ENCODE data around the gene ESPN. TPM values are rescaled to one million over a fixed set of nuclear protein-coding genes. Genes with fewer than 3 reads are reported as not detected.
"Not testable (repeated sequence)": the region's sequence is repeated elsewhere in the genome, so short reads cannot be mapped to it uniquely, and the experiment has no call there.

The ESPN gene
- total and polyA plus RNA-seq, 2 of the 8 experiments (the other 6 are each of a cell fraction or from before 2014, with no cell fraction given) = 5.2 to 16.3 TPM

GRCh38 chr1:6437012-6437700, 12.6 kb downstream of the ESPN start:
- not testable (repeated sequence) for H3K23me2 ChIP-seq (ENCODE audit: low read depth, low read length); DNase-seq (ENCODE audit: low read depth in 1 of 2, low spot score in 2 of 2); H3K9ac ChIP-seq (replicated peaks in 1 of 4; ENCODE audit: extremely low read depth in 1 of 4, low read depth in 3 of 4, low read length in 3 of 4); H2AFZ ChIP-seq (ENCODE audit: low read length); H4K8ac ChIP-seq (ENCODE audit: extremely low read depth, insufficient read depth, low read length); H3K27ac ChIP-seq (ENCODE audit: low read depth, low read length); H3K4me2 ChIP-seq (ENCODE audit: insufficient read depth in 1 of 2, low read depth in 2 of 2, low read length in 2 of 2); H3K4ac ChIP-seq (replicated peaks; ENCODE audit: insufficient read length, low read depth, low read length); H3K36me3 ChIP-seq (ENCODE audit: control insufficient read depth in 2 of 4, insufficient read depth in 4 of 4, low read length in 3 of 4); H3K79me1 ChIP-seq (ENCODE audit: low read depth, low read length); H3K14ac ChIP-seq (ENCODE audit: insufficient read length); H2BK5ac ChIP-seq (ENCODE audit: low read depth, low read length); H2BK120ac ChIP-seq (replicated peaks; ENCODE audit: low read depth, low read length); H4K91ac ChIP-seq (replicated peaks; ENCODE audit: insufficient read length, low read length); H3K18ac ChIP-seq (ENCODE audit: extremely low read depth, low read length); H3K79me2 ChIP-seq (ENCODE audit: control insufficient read depth in 1 of 2, insufficient read depth in 2 of 2, low read length in 2 of 2); H3K4me3 ChIP-seq (ENCODE audit: extremely low read depth in 1 of 4, insufficient read depth in 2 of 4, low read depth in 3 of 4, low read length in 4 of 4); H2BK20ac ChIP-seq (ENCODE audit: low read length); H3K56ac ChIP-seq (replicated peaks; ENCODE audit: insufficient read length, low read depth, low read length); FAIRE-seq; H3K9me3 ChIP-seq (ENCODE audit: insufficient read depth in 2 of 2, low read depth in 1 of 2, low read length in 1 of 2); H4K20me1 ChIP-seq (replicated peaks in 1 of 2; ENCODE audit: control insufficient read depth in 1 of 2, insufficient read depth in 2 of 2, low read length in 2 of 2); H2BK15ac ChIP-seq (ENCODE audit: low read length); H2AK5ac ChIP-seq (ENCODE audit: low read depth, low read length); H4K5ac ChIP-seq (ENCODE audit: insufficient read length, low read depth, low read length); H2BK12ac ChIP-seq (ENCODE audit: low read depth, low read length); H3K23ac ChIP-seq (ENCODE audit: insufficient read length)
- ChIA-PET CTCF (ENCODE audit: partially characterized antibody) (interaction anchor here (0.6 to 18.8 kb wide), 49 partner anchors 7 to 1578 kb away, joined by 3 to 321 read pairs (median 6); partner anchors contain the start of genes ESPN, HES2, PLEKHG5 and TNFRSF25), POLR2A (ENCODE audit: partially characterized antibody) (interaction anchor here (0.6 to 4.4 kb wide), 7 partner anchors 11 to 197 kb away, joined by 3 to 15 read pairs (median 3); no protein-coding TSS in a partner anchor)
- Histone ChIP-seq H3K4me1 (replicated peaks in 1 of 4; ENCODE audit: control insufficient read depth in 3 of 4, insufficient read depth in 4 of 4, low read length in 3 of 4) (peaks cover 3 to 11% (median 4%) of the 10 kb centered on the region in 4 experiments), H3K27me3 (replicated peaks in 1 of 4; ENCODE audit: control insufficient read depth in 3 of 4, extremely low read depth in 1 of 4, insufficient read depth in 3 of 4, low read length in 3 of 4) (peaks cover 0 to 20% (median 12%) of the 10 kb centered on the region in 4 experiments; a peak in 5 of 7 replicates)
- peak in 2 of 3 experiments; percentile 20 to 23; a peak in 2 of 4 replicates for TF ChIP-seq CTCF (IDR thresholded peaks at IDR 0.05; ENCODE audit: control extremely low read depth in 1 of 3, insufficient read depth in 1 of 3, low read depth in 1 of 3, low read length in 3 of 3)
- 0 out of 4 replicates have a peak, but pooled peaks of 1 of the 2 experiments have one; percentile 7 for TF ChIP-seq RAD21 (IDR thresholded peaks at IDR 0.05 in 1 of 2, conservative IDR thresholded peaks at IDR 0.05 in 1 of 2; ENCODE audit: low read depth in 2 of 2, low read length in 2 of 2)
- 85% methylated on average over 21 of the region's 22 CpGs; no CpG with 5 or more reads in 1 of the 2 experiments for WGBS, 2 experiments (ENCODE audit: extremely low coverage in 1 of 2, insufficient coverage in 1 of 2, insufficient read length in 1 of 2, insufficient replicate concordance in 2 of 2, low coverage in 1 of 2, low lambda C conversion rate in 2 of 2, missing lambda C conversion rate in 1 of 2)

Data from H1 (cell line).